ENCODE results near the gene HSDL2.

Gene HSDL2

GRCh38 chr9:112462855-112463254, 82.9 kb downstream of the HSDL2 start:
- no peak for DNase-seq

DNA sequence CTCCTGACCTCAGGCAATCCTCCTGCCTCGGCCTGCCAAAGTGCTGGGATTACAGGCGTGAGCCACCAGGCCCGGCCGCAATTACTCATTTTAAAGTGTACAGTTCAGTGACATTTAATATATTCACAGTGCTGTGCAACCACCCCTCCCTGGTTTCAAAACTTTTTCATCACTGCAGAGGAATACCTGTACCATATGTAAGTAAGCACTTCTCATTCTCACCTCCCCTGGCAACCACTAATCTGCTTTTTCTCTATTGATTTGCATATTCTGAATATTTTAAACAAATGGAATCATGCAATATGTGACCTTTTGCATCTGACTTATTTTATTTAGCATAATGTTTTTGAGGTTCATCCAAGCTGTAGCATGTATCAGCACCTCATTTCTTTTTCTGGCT, 85.4 kb downstream of the HSDL2 start:
- no peak for DNase-seq

DNA sequence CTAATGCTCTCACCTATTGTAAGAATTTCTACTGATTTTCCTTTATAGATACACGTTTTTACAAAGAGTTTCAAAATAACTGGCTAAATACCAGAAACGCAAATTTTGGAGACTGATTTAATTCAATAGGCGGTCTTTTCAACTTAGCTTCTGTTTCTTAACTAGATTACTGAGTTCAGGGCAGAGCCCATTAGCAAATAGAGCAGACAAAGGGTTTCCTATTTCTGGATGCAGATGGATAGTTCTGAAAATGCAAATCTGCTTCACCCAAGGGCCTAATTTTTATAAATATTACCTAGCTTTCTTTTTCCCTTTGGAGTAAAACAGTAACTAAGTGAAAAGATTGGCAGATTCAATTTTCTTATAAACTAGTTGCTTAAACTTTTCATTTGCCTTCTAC, 93.1 kb downstream of the HSDL2 start:
- DNase-seq = no peak

- DNase-seq = no peak
Measured at GRCh38 chr9:112473986-112474385, 94.1 kb downstream of the HSDL2 start.

DNA sequence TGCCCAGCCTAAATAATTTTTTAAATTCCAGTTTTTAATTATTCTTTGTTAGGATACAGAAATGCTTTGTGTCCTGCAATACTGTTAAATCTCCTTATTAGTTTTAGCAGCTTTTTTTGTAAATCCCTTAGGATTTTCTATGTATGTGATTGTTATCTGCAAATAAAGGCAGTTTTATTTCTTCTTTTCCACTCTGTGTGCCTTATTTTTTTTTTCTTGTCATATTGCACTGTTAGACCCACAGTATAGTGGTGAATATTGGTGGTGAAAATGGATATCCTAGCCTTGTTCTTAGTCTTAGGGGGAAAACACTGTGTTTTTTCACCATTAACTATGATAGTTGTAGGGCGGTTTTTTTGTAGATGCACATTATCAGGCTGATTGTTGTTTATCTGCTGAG, 95.4 kb downstream of the HSDL2 start:
- no peak for DNase-seq

GRCh38 chr9:112477330-112477729, 97.4 kb downstream of the HSDL2 start:
- no peak for DNase-seq

DNA sequence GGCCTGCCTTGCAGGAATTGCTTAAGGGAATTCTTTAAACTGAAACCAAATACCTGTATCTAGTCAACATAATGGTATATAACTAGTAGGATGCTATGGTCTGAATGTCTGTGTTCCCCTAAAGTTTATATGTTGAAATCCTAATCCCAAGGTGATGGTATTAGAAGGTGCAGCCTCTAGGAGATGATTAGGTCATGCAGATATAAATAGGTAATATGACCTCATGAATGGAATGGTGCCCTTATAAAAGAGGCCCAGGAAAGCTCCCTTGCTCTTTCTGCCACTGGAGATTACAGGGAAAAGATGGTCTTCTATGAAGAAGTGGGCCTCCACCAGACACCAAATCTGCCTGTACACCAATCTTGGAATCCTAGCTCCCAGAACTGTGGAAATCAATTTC, 99.3 kb downstream of the HSDL2 start:
- DNase-seq = no peak

DNA sequence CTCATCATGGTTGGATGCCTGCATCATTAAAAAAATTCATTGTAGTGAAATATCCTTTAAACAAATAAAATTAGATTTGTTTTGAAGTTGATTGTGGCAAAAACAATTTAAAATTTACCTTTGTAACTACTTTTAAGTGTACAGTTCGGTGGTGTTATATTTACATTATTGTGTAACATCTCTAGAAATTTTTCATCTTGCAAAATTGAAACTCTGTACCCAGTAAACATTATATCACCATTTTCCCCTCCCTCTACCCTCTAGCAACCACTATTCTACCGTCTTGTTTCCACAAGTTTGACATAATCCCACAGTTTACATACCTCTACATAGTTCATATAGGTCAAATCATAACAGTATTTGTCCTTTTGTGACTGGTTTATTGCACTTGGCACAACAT, 104.7 kb downstream of the HSDL2 start:
- DNase-seq = no peak

DNA sequence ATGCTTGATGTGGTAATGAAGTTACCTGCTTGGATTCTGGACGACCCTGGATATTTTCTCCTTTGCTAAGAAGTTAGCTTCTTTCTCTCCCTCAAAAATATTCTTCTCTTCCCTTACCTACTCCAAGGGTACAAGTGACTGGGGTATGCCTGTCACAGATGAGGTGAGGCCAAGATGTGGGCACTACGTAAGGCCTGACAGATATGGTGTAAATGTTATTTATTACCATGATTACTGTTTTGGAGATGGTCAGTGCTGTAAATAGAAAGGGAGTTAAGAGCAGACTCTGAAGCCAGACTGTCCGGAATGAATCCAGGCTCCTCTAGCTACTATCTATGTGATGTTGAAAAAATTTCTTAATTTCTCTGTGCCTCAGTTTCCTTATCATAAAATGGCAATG, 105.7 kb downstream of the HSDL2 start:
- DNase-seq = no peak

GRCh38 chr9:112486221-112487007, 106.5 kb downstream of the HSDL2 start, which contains the start of gene KIAA1958:
Gene KIAA1958 (plus strand): TSS chr9:112486827. CDS start chr9:112574081, 87,254 bp downstream.
- peak; percentile 92 for DNase-seq

- peak; percentile 70 for DNase-seq
Measured at GRCh38 chr9:112487008-112487798, 107.3 kb downstream of the HSDL2 start.

GRCh38 chr9:112487799-112488340, 108.0 kb downstream of the HSDL2 start:
- peak; percentile 30 for DNase-seq

GRCh38 chr9:112489039-112489546, 109.2 kb downstream of the HSDL2 start:
- DNase-seq = peak; percentile 47

GRCh38 chr9:112489876-112490666, 110.2 kb downstream of the HSDL2 start:
- no peak for DNase-seq

- no peak for DNase-seq
Measured at GRCh38 chr9:112493393-112494137, 113.7 kb downstream of the HSDL2 start.

- no peak for DNase-seq
Measured at GRCh38 chr9:112494153-112494552, 114.2 kb downstream of the HSDL2 start.

DNA sequence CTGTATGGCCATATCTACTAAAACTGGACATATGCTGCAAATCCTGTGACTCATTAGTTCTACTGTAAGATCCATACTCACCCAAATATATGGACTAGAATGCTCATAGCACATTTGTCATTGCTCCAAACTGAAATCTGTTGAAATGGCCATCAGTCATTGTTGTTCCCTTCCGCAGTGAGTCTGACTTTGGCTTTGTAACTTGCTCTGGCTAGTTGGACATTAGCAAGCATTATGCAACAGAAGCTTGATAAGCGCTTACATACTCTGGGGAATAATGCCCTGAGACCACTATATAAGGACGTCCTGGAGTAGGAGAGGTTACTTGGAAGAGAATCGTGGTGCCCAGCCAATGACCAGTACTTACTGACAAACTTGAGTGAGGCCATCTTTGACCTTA, 115.7 kb downstream of the HSDL2 start:
- DNase-seq = no peak

DNA sequence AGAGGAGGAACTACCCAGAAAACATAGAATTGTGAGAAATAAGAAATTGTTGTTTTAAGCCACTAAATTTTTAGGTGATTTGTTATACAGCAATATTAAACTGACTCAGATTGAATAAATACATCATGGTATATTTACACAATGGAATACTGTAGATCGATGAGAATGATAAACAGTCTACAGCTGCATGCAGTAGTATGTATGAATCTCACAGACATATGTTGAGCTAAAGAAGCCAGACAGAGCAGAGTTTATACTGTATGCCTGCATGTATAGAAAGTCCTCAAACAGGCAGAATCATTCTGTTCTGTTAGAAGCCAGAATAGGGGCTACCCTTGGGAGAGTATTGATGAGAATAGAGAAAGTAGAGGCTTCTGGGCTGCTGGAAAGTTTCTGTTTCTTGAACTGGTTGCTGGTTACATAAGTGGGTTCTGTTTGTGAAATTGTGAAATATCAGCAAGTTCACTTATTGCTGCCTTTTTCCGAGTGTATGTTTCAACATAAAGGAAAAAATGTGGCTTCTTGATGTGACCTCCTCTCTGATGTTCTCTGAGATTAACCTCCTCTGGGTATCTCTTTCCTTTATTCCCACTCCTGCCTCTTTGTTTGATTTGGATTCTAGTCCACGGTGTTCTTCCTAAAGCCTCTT, 116.3 kb downstream of the HSDL2 start:
- DNase-seq = peak; percentile 16

- no peak for DNase-seq
Measured at GRCh38 chr9:112500842-112501241, 120.9 kb downstream of the HSDL2 start.

DNA sequence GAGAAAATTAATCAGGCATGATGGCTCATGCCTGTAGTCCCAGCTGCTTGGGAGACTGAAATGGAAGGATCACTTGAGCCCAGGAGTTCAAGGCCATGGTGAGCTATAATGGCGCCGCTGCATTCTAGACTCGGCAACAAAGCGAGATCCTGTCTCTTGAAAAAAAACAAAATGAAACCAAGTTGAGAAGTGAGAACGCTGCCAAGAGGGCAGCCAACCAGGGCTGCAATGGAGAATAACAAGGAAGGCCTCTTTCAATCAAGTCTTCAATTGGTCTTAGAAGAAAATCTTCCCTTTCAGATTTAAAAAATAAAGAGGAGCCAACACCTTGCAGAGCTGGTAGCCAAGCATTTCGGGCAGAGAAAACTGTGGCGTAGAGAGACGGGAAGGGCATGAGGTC, 121.4 kb downstream of the HSDL2 start:
- DNase-seq = no peak

GRCh38 chr9:112502175-112502946, 122.5 kb downstream of the HSDL2 start:
- no peak for DNase-seq

Measured in NCI-H82 (cell line).